Ammon's horn (tissue), 1 donor: ENCODE results near the gene FAM120A.

Source experiments
- DNase-seq: peaks from one replicate; pipeline ENCODE4 v3.0.0-alpha.2; 2016; ENCODE audit warnings: low spot score

FAM120A gene

DNA sequence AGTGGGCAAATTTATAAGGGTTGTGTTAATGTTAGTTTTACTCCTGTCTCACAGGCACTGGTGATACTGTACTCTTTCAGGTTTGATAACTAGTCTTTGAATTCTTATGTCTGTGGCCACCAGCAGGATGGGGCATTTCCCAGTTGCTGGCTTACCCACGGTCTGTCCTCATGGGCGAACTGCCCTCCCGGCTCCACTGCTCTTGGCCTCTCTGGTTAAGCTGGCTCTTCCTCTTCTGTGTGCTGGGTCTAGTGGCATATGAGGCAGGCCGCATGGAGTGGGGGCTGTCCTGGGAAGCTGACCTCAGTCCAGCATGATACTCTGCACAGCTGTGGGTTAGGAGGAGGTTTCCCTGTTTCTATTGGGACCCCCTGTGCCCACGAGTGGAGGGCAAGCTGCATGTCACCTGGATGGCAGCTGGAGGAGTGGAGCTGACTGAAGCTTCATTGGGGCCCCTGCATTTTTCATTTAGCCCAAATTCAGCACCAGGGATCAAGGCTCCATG is 144.4 kb downstream of the FAM120A start:
- no peak for DNase-seq

DNA sequence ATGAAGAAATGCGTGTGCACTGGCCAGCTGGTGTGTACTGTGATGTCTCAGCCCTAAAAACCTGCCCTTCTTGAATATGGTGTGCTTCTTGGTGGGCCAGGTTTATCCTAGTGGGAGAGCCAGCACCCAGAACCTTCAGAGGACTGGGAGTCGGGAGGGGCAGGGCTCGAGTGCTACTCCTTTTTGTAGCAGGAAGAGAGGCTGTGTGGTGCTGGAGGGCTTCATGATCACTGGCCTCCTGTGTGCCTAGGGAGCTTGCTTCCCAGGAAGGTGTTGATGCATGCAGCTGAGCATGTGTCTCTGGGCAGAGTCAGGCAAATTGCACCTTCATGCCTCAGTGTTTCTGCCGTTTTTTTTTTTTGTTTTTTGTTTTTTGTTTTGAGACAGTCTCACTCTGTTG is 144.9 kb downstream of the FAM120A start:
- DNase-seq = no peak

DNA sequence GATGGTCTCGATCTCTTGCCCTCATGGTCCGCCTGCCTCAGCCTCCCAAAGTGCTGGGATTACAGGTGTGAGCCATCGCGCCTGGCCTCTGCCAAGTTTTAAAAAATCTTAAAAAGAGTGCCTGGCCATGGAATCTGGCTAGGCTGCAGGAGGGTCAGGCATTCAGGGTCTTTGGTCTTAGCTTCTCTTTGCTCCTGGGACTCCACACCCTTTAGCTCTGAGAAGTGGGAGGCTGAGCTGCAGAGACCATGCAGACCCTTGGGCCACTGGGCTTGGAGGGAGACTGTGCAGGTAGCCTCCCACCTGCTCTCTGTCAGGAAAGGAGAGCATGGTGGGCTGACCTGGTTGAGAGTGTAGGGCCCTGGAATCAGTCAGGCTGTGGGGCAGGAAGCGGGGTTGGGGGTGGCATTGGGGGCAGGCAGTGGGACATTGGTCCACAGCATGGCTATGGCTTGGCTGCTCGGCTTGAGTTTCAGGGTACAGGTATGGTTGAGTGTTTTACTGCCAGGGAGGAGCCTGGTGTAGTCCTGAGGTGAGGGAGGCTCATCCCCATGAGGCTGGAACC is 145.7 kb downstream of the FAM120A start:
- no peak for DNase-seq

DNA sequence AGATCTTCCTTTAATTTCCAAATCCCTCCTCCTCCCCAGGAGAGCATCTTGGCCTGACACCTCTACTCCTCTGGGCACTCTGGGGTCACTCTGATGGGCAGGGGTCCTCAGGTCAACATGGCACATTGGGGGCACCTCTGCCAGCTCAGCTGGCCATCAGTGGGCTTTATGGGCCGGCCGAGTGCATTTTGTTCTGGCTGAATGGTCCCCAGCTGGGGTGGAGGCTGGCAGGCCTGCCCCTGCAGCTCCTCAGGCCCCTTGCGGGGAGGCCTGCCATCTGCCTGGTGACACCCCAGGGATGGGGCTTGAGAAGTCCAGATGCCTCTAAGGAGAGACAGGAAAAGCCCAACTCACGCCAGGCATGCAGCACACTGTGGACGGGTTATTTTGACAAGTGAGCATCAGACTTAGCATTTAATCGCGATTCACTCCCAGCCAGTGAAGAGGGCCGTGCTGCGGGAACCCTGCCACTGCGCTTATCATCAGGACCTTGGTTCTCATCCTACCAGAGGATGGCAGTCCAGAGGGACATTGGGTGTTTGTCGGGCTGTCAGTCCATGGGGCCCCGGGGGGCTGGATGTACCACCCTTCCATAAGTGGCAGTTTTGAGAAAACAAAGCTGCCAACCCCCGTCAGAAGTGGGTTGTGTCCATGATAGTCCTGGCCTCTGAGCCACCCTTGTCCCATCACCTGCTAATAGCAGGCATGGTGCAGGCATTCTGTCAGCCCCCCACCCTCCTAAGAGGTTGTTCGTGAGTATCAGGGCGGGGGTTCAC is 146.6 kb downstream of the FAM120A start:
- DNase-seq = no peak

DNA sequence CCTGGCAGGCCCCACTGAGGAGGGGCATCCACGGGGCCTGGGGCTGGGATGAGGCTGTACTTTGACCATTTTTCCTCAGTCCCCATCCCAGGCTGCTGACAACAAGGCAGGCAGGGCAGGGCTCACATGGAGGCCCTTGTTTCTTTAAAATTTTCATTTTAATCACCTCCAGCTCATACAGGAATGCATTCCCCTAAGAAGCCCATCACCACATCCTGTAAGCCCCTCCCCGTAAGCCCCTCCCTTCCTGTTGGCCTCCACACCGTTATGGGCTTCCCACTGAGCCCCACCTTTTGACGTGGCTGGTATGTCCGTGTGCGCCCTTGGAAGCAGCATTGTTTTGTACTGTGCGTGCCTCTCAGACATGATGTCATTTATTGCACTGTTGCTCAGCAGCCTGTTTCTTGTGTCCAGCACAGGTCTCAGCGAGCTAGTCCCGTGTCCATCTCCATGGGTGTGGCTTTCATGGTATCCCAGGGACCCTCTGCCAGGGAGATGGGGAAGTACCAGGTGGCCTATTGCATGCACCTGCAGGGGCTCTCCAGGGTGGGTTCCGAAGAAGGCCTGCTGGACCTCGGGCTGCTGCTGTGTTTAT is 147.3 kb downstream of the FAM120A start:
- no peak for DNase-seq

DNA sequence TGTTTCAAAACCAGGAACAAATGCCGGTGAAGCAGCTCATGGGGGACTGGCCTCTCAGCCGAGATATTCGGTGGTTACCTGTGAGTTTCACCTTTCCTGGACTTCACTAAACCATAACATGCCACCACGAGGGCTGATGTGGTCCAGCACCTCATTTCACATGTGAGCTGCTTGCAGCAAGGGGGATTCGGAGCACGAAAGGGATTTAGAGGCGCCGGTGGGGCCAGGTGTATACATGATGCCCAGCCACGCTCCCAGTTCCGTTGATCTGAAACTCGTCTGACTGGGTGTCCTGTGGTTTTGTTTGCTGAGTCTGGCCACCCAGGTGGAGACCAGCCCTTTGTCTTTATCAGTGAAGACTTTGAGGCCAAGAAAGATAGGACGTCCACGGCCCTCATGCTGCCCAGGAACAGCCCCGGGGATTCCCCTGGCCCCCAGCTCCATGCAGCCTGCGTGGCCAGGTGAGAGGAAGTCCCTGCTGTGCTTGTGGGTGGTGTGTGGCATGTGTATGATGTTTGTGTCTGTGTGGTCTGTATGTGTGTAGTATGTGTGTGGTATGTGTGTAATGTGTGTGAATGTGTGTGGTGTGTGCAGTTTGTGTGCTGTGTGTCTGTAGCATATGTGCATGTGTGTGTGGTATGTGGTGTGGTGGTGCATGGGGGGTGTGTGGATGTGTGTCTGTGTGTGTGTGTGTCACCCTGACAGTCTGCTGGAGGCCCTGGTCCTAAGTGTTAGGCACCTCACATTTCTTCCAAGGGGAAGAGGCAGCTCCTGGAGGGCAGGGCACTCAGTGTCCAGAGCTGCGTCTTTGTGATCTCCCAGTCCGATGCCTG is 148.3 kb downstream of the FAM120A start:
- no peak for DNase-seq

DNA sequence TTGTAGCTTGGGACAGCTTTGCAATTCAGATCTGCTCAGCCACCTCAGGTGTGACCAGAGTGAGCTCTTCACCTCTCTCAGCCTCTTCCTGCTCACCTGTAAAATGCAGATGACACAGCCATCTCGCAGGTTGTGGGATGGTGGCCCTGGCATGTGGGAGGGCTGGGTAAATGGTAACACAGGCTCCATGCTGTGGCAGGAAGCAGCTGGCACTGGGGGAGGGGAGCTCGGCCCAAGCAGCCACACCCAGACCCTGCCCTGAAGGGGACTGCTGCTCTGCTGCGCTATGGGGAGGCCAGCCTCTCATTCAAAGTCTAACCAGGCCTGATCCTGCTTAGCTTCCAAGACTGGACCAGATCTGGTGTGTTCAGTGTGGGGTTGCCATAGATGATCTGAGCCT is 149.0 kb downstream of the FAM120A start:
- DNase-seq = no peak

DNA sequence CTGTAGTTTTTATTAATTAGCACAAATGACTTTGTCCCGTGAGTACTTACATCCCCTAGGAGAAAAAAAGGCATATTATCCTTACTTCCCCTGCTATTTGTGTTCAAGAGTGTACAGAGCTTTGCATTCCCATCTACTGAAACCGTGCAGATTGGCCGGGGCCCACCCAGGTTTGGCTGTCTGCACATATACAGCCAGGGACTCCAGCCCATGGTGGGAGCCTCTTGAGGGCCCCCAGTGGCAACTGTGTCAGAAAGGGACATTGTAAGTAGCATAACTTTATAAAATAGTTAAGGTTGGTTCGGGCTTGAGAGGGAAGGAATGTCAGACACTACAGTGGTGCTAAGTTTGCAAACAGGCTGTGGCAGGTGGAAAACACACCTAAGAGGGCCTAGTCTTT is 149.6 kb downstream of the FAM120A start:
- no peak for DNase-seq

DNA sequence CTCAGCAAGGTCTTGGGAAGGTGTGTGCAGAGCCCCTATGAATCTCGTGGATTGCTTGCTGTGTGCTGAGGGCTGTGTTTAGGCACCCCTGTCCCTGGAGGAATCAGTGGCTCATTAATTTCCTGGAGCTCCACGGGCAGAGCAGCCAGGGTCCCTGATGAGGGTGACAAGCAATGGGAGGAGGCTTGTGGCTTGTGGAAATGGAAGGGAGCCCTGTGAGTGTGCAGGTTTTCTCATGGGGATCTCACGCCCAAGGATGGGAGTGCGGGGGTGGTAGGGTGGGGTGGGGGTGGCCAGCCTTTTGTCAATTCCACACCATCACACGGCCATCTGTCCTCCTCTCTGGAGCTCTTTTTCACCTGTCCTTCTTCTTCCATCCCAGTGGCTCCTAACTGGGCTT is 150.2 kb downstream of the FAM120A start:
- no peak for DNase-seq

DNA sequence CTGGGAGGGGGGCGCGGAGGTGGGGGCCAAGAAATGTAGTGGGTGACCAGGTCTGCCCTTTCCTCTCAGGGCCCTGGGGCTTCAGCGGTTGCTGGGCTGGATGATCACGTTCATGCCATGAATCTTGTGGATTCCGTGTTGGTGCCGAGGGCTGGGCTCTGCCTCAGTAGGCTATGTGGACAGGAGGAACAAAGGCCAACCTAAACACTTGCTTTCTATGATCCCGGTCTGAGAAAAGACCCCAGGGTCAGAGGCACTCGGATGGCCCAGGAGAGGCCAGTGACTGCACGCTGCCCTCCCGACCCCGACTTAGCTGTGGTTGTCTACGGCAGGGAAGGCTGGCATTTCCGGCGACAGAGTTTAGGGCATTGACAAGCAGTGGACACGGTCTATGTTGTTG is 151.5 kb downstream of the FAM120A start:
- no peak for DNase-seq

DNA sequence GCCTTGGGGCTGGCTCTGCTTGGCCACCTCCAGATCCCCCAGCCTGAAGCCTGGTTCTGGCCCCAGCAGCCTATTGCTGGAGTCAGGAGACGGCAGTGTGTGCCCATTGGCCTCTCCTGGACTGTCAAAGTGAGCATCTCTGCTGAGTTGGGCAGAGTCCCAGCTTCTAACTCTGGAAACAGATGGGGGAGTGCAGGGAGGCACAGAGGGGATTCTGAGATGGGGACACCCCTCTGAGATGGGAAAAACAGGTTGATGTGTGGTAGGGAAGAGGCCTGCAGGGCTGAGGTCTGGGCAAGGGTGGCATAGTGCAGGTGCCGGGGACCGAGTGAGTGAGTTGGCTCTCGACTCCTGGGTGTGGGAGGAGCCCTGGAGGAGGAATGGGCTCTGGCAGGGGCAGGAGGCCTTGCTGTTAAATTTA is 152.4 kb downstream of the FAM120A start:
- no peak for DNase-seq

DNA sequence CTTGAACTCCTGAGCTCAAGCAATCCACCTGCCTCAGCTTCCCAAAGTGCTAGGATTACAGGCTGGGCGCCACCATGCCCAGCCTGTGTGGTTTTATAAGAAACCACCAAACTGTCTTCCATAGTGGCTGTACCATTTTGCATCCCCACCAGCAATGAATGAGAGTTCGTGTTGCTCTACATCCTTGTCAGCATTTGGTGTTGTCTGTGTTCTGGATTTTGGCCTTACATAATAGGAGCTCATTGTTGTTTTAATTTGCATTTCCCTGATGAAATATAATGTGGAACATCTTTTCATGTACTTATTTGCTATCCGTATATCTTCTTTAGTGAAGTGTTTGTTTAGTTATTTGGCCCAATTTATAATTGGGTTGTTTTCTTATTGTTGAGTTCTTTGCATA is 154.7 kb downstream of the FAM120A start:
- no peak for DNase-seq

DNA sequence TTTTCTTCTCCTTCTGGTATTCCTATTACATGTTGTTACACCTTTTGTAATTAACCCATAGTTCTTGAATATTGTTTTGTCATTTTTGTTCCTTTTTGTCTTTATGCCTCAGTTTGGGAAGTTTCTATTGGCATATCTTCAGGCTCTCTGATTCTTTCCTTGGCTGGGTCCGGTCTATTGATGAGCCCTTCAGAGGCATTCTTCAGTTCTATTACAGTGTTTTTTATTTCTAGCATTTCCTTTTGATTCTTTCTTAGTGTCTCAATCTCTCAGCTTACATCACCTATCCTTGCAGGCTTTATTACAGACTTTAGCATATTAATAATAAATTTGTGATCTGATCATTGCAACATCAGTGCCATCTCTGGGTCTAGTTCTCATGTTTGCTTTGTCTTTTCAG is 158.7 kb downstream of the FAM120A start:
- DNase-seq = no peak

DNA sequence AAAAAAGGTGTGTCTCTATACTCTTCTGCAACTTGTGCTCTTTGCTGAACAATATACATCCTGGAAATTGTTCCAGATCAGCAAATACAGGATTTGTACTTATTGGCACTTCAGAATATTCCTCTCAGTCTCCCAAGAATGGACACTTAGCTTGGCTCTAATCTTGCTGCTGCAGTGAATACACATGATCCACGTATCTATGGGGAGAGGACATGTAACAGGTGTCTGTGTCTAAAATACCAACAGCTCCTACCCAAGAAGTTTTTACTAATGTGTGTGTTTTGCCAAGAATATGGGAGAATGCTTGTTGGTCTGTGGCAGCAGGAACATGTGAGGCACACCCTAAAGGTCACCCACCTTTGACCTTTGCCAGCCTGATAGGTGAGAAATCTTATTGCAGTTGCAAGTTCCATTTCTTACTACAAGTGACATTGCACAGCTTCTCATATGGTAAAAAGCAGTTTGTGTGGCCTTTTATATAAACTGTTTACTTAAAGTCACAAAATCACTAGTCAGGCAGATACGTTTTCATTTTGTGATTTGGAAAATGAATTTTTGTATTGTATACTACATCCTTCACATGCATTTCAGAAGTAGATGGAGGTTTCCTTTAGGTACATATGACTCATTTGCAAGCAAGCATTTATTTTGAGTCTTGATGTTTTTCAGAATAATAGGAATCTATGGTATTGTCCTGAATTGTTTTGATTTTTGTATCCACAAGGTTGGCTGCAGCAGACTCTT is 160.7 kb downstream of the FAM120A start:
- no peak for DNase-seq

DNA sequence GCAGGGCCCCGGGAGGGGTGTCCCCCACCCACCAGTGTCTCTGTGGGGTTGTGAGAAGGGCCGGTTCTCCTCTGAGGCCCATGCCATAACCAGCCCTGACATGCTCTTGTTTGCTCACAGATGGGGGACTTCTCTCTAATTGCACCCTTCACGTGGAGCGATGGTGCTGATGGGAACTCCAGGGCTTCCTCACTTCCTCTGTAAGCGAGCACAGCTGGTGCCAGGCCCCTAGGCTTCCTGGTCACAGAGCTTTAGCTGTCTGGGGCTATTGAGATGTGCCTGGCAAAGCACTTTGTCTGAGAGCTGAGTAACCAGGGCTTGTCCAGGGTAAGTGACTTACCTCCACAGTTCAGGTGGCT is 161.3 kb downstream of the FAM120A start:
- no peak for DNase-seq

DNA sequence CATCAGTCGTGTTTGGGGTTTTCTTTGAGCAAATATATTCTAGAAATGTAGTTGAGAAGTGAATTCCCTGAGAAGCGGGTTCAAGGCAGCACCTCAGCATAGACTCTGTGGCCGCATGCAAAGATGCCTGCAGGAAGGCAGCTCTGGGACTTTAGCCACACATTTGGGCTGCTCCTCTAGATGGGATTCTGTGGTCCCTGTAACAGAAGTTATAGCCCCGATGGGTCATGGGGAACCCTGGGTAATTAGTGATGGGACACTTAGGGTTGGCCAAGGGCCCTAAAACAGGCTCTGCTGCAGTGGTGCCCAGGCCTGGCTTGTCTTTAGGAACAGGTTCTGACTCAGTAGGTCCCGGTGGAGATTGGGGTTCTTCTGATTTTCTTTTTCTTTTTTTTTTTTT is 161.7 kb downstream of the FAM120A start:
- no peak for DNase-seq

DNA sequence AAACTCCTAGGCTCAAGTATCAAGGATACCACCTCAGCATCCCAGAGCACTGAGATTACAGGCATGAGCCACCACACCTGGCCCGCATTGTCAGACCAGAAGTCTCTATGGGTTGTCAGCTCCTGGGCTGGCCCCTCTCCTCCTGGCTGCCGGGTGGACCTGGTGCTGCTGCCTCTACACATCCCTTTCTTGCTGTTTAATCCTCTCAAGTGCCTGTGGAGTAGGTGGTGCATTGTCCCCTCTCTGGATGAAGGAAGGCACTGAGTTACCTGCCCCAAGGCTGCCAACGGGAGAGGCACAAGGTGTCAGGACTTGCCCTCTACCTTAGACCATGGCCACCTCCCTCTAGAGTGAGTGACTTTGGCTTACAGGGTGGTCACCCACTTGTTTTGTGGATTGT is 162.3 kb downstream of the FAM120A start:
- no peak for DNase-seq

DNA sequence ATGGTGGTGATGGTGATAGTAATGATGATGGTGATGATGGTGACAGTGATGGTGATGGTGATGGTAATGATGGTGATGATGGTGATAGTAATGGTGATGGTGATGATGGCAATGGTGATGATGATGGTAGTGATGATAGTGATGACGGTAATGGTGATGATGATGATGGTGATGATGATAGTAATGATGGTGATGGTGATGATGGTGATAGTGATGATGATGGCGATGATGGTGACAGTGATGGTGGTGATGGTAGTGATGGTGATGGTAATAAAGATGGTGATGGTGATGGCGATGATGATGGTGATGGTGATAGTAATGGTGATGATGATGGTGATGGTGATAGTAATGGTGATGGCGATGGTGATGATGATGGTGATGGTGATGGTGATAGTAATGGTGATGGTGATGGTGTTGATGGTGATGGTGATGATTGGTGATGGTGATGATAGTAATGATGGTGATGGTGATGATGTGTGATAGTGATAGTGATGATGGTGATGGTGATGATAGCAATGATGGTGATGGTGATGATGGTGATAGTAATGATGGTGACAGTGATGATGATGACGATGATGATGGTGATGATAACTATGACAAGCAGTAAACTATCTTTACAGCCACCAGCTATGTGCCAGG is 163.5 kb downstream of the FAM120A start:
- no peak for DNase-seq
